ENCODE data around the gene RPAP3.

GRCh38 chr12:47698631-47699030 lies 7.2 kb downstream of the RPAP3 start:
- no peak for TF ChIP-seq CTCF (conservative IDR thresholded peaks at IDR 0.05; ENCODE audit: low read length)
- TF ChIP-seq EZH2phosphoT487 (IDR thresholded peaks at IDR 0.05; ENCODE audit: borderline replicate concordance, low read depth, low read length), result no peak
